ENCODE measurements around the gene HOXA13. TPM values are rescaled to one million over a fixed set of nuclear protein-coding genes. Genes with fewer than 3 reads are reported as not detected.

HOXA13 gene
- total RNA-seq, 1 experiment from 2014 or later: not detected

- H3K23me2 ChIP-seq (ENCODE audit: insufficient read length, low read depth, low read length, poor library complexity, severe bottlenecking): no peaks in the 10 kb centered on the region
- H3K4me3 Mint-ChIP-seq: no peak overlapping the region
- H2BK20ac ChIP-seq (ENCODE audit: low read depth, low read length, poor library complexity, severe bottlenecking): no peak overlapping the region
- H2BK120ac ChIP-seq (ENCODE audit: low read depth, low read length, poor library complexity, severe bottlenecking): no peak overlapping the region
- no CpG with 5 or more reads among the region's 46 CpGs for WGBS (ENCODE audit: extremely low coverage, insufficient read length, low lambda C conversion rate)
- no peak overlapping the region for H3K4me2 ChIP-seq (ENCODE audit: insufficient read depth, insufficient read length, low read length)
- H3K27ac Mint-ChIP-seq: no peak overlapping the region
- no peaks in the 10 kb centered on the region for H3K9me3 ChIP-seq (ENCODE audit: control insufficient read depth, low read depth, low read length)
- H2AK5ac ChIP-seq (ENCODE audit: insufficient read length, low read length): no peak overlapping the region
- peaks cover 99% of the 10 kb centered on the region for H3K27me3 Mint-ChIP-seq (ENCODE audit: low read depth)
- no peak overlapping the region for H4K91ac ChIP-seq (ENCODE audit: insufficient read length, low read depth, low read length)
- DNase-seq: no peak
- H3K79me2 ChIP-seq (ENCODE audit: insufficient read depth, low read length): no peaks in the 10 kb centered on the region
- H4K8ac ChIP-seq (replicated peaks; ENCODE audit: insufficient read length, low read depth, low read length): no peak overlapping the region
- H2BK5ac ChIP-seq (ENCODE audit: insufficient read length, low read length): no peak overlapping the region
- H3K4me1 ChIP-seq (ENCODE audit: insufficient read depth, low read length): no peaks in the 10 kb centered on the region
- H4K5ac ChIP-seq (ENCODE audit: insufficient read length, low read depth, low read length): no peak overlapping the region
- H3K9ac ChIP-seq (ENCODE audit: extremely low read depth, insufficient read length, low read length): no peak overlapping the region
- no peak overlapping the region for H3K27ac ChIP-seq (ENCODE audit: insufficient read length, low read depth, low read length)
- H2BK15ac ChIP-seq (ENCODE audit: low read depth, low read length): no peak overlapping the region
- TF ChIP-seq CTCF (conservative IDR thresholded peaks at IDR 0.05): no peak
- H3K4me1 Mint-ChIP-seq: peaks cover 0 to 15% of the 10 kb centered on the region in 2 experiments; a peak in 3 of 4 replicates
- H3K56ac ChIP-seq (ENCODE audit: insufficient read length, low read depth, low read length): no peak overlapping the region
- no peak overlapping the region for H2BK12ac ChIP-seq (ENCODE audit: insufficient read length, low read depth, low read length)
- no peaks in the 10 kb centered on the region for H4K20me1 ChIP-seq (ENCODE audit: control insufficient read depth, insufficient read depth, insufficient read length)
- no peak overlapping the region for H3K14ac ChIP-seq (ENCODE audit: insufficient read depth, low read length)
- H3K18ac ChIP-seq (ENCODE audit: insufficient read length, low read depth, low read length): no peak overlapping the region
- H3K23ac ChIP-seq (ENCODE audit: insufficient read length, low read depth, low read length): no peak overlapping the region
- no peaks in the 10 kb centered on the region; a peak in 1 of 7 replicates for H3K36me3 Mint-ChIP-seq (ENCODE audit: insufficient read depth in 1 of 3, low read depth in 3 of 3)
- H2AFZ ChIP-seq (ENCODE audit: low read length): no peak overlapping the region
- H3K4ac ChIP-seq (ENCODE audit: low read depth, low read length): no peak overlapping the region
- H3K9me3 Mint-ChIP-seq: peaks cover 5 to 17% of the 10 kb centered on the region in 2 experiments
- no peak overlapping the region for H3T11ph ChIP-seq (ENCODE audit: low read length)
- no peaks in the 10 kb centered on the region for H3K79me1 ChIP-seq (ENCODE audit: insufficient read depth, low read depth, low read length, poor library complexity, severe bottlenecking)
- H3K27me3 ChIP-seq (ENCODE audit: insufficient read depth, low read length): peaks cover 96% of the 10 kb centered on the region
These were observed 33.8 kb downstream of the HOXA13 start for GRCh38 chr7:27165996-27166530.

All from H9 (cell line).